ENCODE results near the gene FABP1.

FABP1 gene

DNA sequence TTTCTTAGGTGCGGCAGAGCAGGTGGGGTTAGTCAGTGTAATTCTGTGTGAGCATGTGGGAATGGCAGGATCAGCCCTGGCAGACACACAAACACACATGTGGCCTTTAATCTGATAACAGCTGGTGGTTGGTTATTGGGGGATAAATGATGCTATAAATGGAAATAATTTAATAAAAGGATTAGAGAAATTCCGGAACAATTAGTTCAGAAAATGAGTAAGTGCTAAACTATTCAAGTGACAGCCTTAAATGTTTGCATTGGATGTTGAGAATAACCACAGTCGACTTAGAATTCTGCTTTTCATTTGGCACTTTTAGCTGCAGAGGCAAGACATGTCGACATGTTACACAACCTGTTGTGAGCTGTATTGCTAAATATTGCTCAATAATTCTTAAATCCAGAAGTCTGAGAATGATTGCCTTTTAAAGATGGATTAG is 53.0 kb downstream of the FABP1 start:
- DNase-seq: no peak

DNA sequence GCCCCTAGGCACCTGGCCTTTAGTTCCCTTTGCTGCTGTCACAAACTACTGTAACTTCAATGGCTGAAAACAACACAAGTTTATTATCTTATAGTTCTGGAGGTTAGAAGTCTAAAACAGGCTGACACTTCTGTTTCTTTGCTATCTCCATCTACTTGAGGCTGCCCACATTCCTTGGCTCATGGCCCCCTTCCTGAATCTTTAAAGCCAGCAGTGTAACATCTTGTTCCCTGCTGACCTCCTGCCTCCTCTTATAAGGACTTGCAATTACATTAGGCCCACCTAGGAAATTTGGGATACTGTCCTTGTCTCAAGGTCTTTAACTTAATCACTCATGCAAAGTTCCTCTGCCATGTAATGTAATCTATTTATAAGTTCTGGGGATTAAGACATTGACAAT is 53.7 kb downstream of the FABP1 start:
- no peak for DNase-seq
